Caco-2 (cell line): Measurements from ENCODE around the gene OR52H1. TPM values are rescaled to one million over a fixed set of nuclear protein-coding genes. Genes with fewer than 3 reads are reported as not detected.

Experiments
- BruUV-seq: library from RNA; stranded (reverse); fragments of 400-500 nt; replicated peaks from 2 replicates; lab custom pipeline; 2021; lab: Mats Ljungman, UMichigan
- CTCF ChIA-PET: fragments of 300-600 bp; sonication (Branson Sonifier 250); formaldehyde crosslinking; loops from one replicate; lab custom pipeline; 2022; ENCODE audit warnings: antibody characterized with exemption; lab: Charles Lee
- POLR2A ChIA-PET: fragments of 300-600 bp; sonication (Branson Sonifier 250); formaldehyde crosslinking; loops from one replicate; lab custom pipeline; 2022; ENCODE audit warnings: antibody characterized with exemption; lab: Charles Lee
- DNase-seq, 2 experiments: peaks; one replicate each; pipeline versions ENCODE4 v3.0.0 to v3.0.0-alpha.2; 2020 to 2022
- H3K27me3 ChIP-seq: replicated peaks from 2 replicates; pipeline ENCODE4 v1.6.0; 2011; ENCODE audit warnings: low read length; ENCODE audit not compliant: control insufficient read depth, insufficient read depth
- H3K36me3 ChIP-seq: 2 replicates; pipeline ENCODE4 v1.5.1; 2011; ENCODE audit warnings: low read length; ENCODE audit not compliant: control insufficient read depth, insufficient read depth
- H3K4me1 ChIP-seq: fragments of 250-450 bp; sonication (Bioruptor Pico); 2 replicates; pipeline ENCODE4 v1.5.1; 2020; ENCODE audit warnings: mild to moderate bottlenecking
- H3K4me3 ChIP-seq: 2 replicates; pipeline ENCODE4 v1.5.1; 2011; ENCODE audit warnings: low read depth, mild to moderate bottlenecking, control low read depth, low read length
- H3K9me3 ChIP-seq: fragments of 250-450 bp; sonication (Bioruptor Pico); 2 replicates; pipeline ENCODE4 v1.5.1; 2020; ENCODE audit warnings: mild to moderate bottlenecking, moderate library complexity
- H3K27ac Mint-ChIP-seq: one replicate; pipeline ENCODE4 v1.8.0; 2022; ENCODE audit warnings: mixed read lengths; ENCODE audit not compliant: unreplicated experiment
- H3K27me3 Mint-ChIP-seq: one replicate; pipeline ENCODE4 v1.8.0; 2022; ENCODE audit warnings: mixed read lengths; ENCODE audit not compliant: insufficient read depth, unreplicated experiment
- H3K36me3 Mint-ChIP-seq: one replicate; pipeline ENCODE4 v1.8.0; 2022; ENCODE audit warnings: mild to moderate bottlenecking, mixed read lengths; ENCODE audit not compliant: insufficient read depth, unreplicated experiment
- H3K4me1 Mint-ChIP-seq: one replicate; pipeline ENCODE4 v1.8.0; 2022; ENCODE audit warnings: low read depth, mixed read lengths; ENCODE audit not compliant: unreplicated experiment
- H3K4me3 Mint-ChIP-seq: one replicate; pipeline ENCODE4 v1.8.0; 2022; ENCODE audit warnings: mild to moderate bottlenecking, moderate library complexity, mixed read lengths; ENCODE audit not compliant: unreplicated experiment
- H3K9me3 Mint-ChIP-seq: one replicate; pipeline ENCODE4 v1.8.0; 2022; ENCODE audit warnings: mixed read lengths; ENCODE audit not compliant: unreplicated experiment
- intact Hi-C: fragments of 100-400 bp; cut with micrococcal nuclease; formaldehyde crosslinking; loops from one replicate; pipeline ENCODE4 v1.10.0; 2022; ENCODE audit not compliant: unreplicated experiment
- total RNA-seq: library from RNA; stranded (reverse); gene quantifications from 2 replicates; pipeline ENCODE4 v1.2.3, GENCODE V29; 2022
- TF ChIP-seq, protein P1 (sequence below), 2 experiments: fragments of 200-600 bp in 1 of 2; IDR thresholded peaks; 1 replicate in 1 of 2; 2 replicates in 1 of 2; pipeline versions ENCODE4 v1.5.1 to v1.8.0; 2011 to 2022; ENCODE audit warnings: antibody characterized with exemption in 1 of 2, control low read depth in 1 of 2, inconsistent platforms in 1 of 2, low read depth in 1 of 2, low read length in 1 of 2, mild to moderate bottlenecking in 1 of 2, moderate library complexity in 1 of 2; ENCODE audit not compliant: insufficient read depth in 1 of 2, severe bottlenecking in 1 of 2, unreplicated experiment in 1 of 2

Gene OR52H1
- total RNA-seq, 1 experiment from 2014 or later: not detected

- Mint-ChIP-seq H3K27me3 (peaks cover 17% of the 10 kb centered on the region), H3K9me3 (no peaks in the 10 kb centered on the region), H3K4me1 (no peaks in the 10 kb centered on the region), H3K27ac (no peak overlapping the region), H3K4me3 (no peak overlapping the region), H3K36me3 (no peaks in the 10 kb centered on the region)
- intact Hi-C loops: no loop called here
- ChIA-PET POLR2A (no interaction called here), CTCF (no interaction called here)
- no TSS peak for BruUV-seq
- TF ChIP-seq, protein P1, sequence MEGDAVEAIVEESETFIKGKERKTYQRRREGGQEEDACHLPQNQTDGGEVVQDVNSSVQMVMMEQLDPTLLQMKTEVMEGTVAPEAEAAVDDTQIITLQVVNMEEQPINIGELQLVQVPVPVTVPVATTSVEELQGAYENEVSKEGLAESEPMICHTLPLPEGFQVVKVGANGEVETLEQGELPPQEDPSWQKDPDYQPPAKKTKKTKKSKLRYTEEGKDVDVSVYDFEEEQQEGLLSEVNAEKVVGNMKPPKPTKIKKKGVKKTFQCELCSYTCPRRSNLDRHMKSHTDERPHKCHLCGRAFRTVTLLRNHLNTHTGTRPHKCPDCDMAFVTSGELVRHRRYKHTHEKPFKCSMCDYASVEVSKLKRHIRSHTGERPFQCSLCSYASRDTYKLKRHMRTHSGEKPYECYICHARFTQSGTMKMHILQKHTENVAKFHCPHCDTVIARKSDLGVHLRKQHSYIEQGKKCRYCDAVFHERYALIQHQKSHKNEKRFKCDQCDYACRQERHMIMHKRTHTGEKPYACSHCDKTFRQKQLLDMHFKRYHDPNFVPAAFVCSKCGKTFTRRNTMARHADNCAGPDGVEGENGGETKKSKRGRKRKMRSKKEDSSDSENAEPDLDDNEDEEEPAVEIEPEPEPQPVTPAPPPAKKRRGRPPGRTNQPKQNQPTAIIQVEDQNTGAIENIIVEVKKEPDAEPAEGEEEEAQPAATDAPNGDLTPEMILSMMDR (IDR thresholded peaks at IDR 0.05; ENCODE audit: insufficient read depth in 1 of 2, low read depth in 1 of 2, low read length in 1 of 2, severe bottlenecking in 1 of 2, unreplicated experiment in 1 of 2): no peak
- H3K4me1 ChIP-seq: no peaks in the 10 kb centered on the region
- no peak overlapping the region for H3K4me3 ChIP-seq
- no peaks in the 10 kb centered on the region for H3K36me3 ChIP-seq
- DNase-seq: no peak
- no peaks in the 10 kb centered on the region for H3K9me3 ChIP-seq
- no peaks in the 10 kb centered on the region for H3K27me3 ChIP-seq
Measured at GRCh38 chr11:5499671-5500070, 48.7 kb downstream of the OR52H1 start.

Other genes with a start within 250 kb of the OR52H1 start
- not detected in 2 replicates for gene OR51B4, start 246.6 kb downstream of the OR52H1 start, total RNA-seq
- gene OR51B2, start 224.2 kb downstream of the OR52H1 start, total RNA-seq: not detected in 2 replicates
- gene OR51B5, start 205.0 kb downstream of the OR52H1 start, total RNA-seq: not detected in 2 replicates
- not detected in 2 replicates for gene OR51B6, start 197.0 kb downstream of the OR52H1 start, total RNA-seq
- not detected in 2 replicates for gene OR51M1, start 164.7 kb downstream of the OR52H1 start, total RNA-seq
- not detected in 2 replicates for gene OR51Q1, start 126.4 kb downstream of the OR52H1 start, total RNA-seq
- not detected in 2 replicates for gene OR51I1, start 107.0 kb downstream of the OR52H1 start, total RNA-seq
- gene OR51I2, start 99.2 kb downstream of the OR52H1 start, total RNA-seq: not detected in 2 replicates
- gene OR52D1, start 59.9 kb downstream of the OR52H1 start, total RNA-seq: not detected in 2 replicates
- not detected in 2 replicates for gene UBQLN3, start 38.6 kb downstream of the OR52H1 start, total RNA-seq
- gene UBQLNL, start 31.8 kb downstream of the OR52H1 start, total RNA-seq: not detected in 2 replicates
- not detected in 2 replicates for gene OR52B6, start 32.3 kb upstream of the OR52H1 start, total RNA-seq
- gene TRIM6, start 48.1 kb upstream of the OR52H1 start, total RNA-seq: 0.43 and 0.53 TPM in 2 replicates
- gene TRIM34, start 76.5 kb upstream of the OR52H1 start, total RNA-seq: 4.3 and 4.7 TPM in 2 replicates
- gene TRIM5, start 136.5 kb upstream of the OR52H1 start, total RNA-seq: 21.9 and 25.2 TPM in 2 replicates
- 0.58 TPM in 1 of 2 replicates, not detected in the other for gene TRIM22, start 141.2 kb upstream of the OR52H1 start, total RNA-seq
- not detected in 2 replicates for gene OR56B1, start 187.9 kb upstream of the OR52H1 start, total RNA-seq
- gene OR52N4, start 205.7 kb upstream of the OR52H1 start, total RNA-seq: not detected in 2 replicates
- not detected in 2 replicates for gene OR52N5, start 234.8 kb upstream of the OR52H1 start, total RNA-seq
- not detected in 2 replicates for gene OR52N1, start 242.7 kb upstream of the OR52H1 start, total RNA-seq